Measurements from ENCODE around the gene PDPK1.
"Not testable (repeated sequence)": the region's sequence is repeated elsewhere in the genome, so short reads cannot be mapped to it uniquely, and the experiment has no call there.

Gene PDPK1

DNA sequence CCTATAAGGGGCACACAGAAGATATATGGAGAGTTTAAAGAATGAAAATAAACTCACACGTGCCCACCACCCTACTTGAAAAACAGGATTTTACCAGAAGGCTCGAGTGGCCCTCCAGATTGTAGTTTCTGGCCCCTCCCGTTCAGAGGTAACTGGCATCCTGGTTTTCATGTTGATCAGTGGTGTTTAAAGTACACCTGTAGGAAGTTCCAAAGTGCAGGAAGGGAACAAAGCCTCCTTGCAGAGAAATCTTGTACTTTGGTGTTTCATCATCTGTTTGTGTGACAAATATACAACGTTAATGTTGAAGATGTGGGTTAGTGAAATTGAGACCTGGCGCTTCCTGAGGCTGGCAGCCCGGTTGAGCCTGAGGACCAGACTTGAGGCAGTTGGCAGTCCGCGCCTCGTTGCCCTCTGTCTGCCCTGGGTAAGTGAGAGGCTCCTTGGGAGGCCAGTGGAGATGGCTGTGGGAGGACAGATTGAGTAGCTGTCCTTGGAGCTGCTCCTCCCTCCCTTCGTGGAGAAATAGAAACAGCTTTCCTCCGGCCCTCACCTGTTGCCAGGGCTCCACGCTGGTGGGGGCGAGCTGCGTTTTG, 12.6 kb downstream of the PDPK1 start:
- not testable (repeated sequence) for H3K36me3 ChIP-seq; H3K27ac ChIP-seq; H3K4me3 ChIP-seq (ENCODE audit: low read depth, low read length); H3K9me3 ChIP-seq (ENCODE audit: severe bottlenecking); DNase-seq; H3K27me3 ChIP-seq (ENCODE audit: insufficient read depth, low read depth, severe bottlenecking)

DNA sequence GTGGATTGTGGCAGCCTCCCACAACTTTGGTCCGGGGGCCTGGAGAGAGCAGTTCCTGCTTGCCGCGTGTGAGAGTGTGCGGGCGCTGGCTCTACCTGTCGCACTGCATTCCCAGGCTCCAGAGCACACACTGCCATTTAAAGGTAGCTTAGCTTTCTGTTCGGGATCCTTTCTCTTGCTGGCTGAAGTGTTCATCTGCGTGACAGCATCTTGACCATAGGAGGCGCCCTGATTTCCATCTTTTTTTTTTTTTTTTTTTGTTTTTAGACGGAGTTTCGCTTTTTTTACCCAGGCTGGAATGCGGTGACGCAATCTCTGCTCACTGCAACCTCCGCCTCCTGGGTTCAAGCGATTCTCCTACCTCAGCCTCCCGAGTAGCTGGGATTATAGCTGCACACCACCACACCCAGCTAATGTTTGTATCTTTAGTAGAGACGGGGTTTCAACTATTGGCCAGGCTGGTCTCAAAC, 13.6 kb downstream of the PDPK1 start:
- DNase-seq; H3K4me3 ChIP-seq (ENCODE audit: low read depth, low read length); H3K36me3 ChIP-seq; H3K9me3 ChIP-seq (ENCODE audit: severe bottlenecking); H3K27ac ChIP-seq; H3K27me3 ChIP-seq (ENCODE audit: insufficient read depth, low read depth, severe bottlenecking): not testable (repeated sequence)
- TF ChIP-seq, protein P1, sequence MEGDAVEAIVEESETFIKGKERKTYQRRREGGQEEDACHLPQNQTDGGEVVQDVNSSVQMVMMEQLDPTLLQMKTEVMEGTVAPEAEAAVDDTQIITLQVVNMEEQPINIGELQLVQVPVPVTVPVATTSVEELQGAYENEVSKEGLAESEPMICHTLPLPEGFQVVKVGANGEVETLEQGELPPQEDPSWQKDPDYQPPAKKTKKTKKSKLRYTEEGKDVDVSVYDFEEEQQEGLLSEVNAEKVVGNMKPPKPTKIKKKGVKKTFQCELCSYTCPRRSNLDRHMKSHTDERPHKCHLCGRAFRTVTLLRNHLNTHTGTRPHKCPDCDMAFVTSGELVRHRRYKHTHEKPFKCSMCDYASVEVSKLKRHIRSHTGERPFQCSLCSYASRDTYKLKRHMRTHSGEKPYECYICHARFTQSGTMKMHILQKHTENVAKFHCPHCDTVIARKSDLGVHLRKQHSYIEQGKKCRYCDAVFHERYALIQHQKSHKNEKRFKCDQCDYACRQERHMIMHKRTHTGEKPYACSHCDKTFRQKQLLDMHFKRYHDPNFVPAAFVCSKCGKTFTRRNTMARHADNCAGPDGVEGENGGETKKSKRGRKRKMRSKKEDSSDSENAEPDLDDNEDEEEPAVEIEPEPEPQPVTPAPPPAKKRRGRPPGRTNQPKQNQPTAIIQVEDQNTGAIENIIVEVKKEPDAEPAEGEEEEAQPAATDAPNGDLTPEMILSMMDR (IDR thresholded peaks at IDR 0.05; ENCODE audit: low read depth, low read length), result peak; percentile 6; the same call in 1 of the 2 replicates

DNA sequence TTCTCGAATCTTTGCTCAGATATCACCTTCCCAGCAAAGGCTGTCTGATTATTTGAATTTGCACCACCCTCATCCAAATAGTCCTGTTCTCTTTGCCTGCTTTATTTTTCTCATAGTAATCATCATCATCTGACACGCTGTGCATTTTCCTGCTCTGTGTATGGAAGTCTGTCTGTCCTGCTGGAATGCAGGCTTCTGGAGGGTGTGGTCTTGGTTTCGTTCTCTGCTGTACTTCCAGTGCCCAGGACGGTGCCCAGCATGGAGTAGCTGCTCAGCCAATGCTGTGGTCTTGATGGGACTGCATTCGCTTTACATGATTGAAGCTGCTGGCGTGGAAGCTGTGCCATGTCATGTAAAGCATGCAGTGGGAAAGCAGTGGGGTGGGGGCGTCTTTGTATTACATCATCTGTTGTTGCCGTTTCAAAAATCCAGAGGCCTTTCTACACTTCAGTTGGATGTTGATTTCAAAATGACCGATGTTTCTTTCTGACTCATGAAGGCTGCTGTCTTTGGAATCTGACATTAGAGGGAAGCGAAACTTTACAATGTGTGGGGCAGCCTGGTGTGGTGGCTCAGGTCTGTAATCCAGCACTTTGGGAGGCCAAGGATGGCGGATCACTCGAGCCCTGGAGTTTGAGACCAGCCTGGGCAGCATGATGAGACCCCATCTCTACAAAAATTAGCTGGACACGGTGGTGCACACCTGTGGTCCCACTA, 17.0 kb downstream of the PDPK1 start:
- H3K36me3 ChIP-seq; H3K9me3 ChIP-seq (ENCODE audit: severe bottlenecking); DNase-seq; H3K27me3 ChIP-seq (ENCODE audit: insufficient read depth, low read depth, severe bottlenecking); H3K27ac ChIP-seq; H3K4me3 ChIP-seq (ENCODE audit: low read depth, low read length): not testable (repeated sequence)

DNA sequence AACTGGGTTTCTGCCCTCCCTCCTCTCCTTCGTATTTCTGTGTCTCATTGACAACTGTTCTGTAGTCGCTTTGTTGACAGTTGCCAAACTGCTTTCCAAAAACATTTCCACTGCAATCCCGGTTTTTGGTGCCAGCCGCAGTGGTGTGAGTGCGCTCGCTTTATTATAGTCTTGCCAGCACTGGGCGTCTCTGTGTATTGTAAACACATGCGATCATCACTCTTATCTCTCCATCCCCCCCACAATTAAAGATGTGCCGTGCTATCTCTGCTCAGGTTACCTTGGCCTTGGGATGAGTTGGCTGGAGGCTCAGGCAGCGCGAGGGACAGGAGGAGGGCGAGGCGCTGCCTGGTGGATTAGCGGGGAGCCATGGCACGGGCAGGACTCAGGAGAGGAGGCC, 19.3 kb downstream of the PDPK1 start:
- not testable (repeated sequence) for H3K36me3 ChIP-seq; H3K9me3 ChIP-seq (ENCODE audit: severe bottlenecking); H3K4me3 ChIP-seq (ENCODE audit: low read depth, low read length); H3K27me3 ChIP-seq (ENCODE audit: insufficient read depth, low read depth, severe bottlenecking); H3K27ac ChIP-seq; DNase-seq

DNA sequence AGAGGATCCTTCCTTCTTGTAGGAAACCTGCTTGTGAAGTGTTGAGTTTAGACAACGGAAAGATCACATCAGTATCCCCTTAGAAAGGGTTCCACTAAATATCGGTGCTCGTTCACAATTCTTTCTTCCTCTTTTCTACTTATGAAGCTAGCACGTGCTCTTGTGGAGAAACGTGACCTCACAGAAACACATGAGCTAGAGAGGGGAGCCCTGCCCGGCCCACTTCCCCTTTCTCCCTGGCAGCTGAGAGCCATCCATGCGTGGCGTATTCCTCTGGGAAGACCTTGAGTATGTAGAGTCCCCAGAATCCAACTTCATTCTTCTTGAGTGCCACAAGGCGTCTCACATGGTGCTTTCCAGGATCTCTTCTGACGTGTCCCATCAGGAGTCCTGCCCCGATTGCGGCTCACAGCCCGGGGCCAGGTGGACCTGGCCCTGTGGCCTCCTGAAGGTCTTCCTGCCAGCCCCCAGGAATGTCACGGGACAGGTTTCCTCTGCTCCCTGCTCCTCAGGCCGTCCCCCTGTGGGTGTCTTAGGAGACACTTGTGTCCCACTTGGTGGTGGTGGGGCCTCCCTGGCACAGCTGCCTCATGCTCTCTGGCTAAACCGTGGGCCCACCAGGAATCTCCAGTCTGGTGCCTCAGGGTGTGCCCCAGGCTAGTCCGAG, 22.4 kb downstream of the PDPK1 start:
- H3K9me3 ChIP-seq (ENCODE audit: severe bottlenecking); DNase-seq; H3K27me3 ChIP-seq (ENCODE audit: insufficient read depth, low read depth, severe bottlenecking); H3K27ac ChIP-seq; H3K36me3 ChIP-seq; H3K4me3 ChIP-seq (ENCODE audit: low read depth, low read length): not testable (repeated sequence)

DNA sequence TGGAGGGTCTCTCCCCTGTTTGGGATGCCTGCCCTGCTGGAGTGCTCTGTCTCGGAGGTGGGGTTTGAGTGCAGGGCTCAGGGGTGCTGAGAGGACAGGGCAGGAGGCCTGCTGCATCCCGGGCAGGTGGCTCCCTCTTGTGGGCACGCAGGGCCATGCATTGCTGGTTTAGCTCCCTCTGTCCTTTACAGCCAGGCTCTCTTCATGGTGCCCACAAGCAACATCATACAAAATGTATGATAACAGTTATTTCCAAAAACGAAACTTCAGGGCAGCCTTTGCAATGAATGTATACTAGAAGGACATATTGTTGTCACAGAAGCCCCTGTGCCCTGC, 22.9 kb downstream of the PDPK1 start:
- not testable (repeated sequence) for H3K4me3 ChIP-seq (ENCODE audit: low read depth, low read length); H3K27ac ChIP-seq; H3K9me3 ChIP-seq (ENCODE audit: severe bottlenecking); H3K27me3 ChIP-seq (ENCODE audit: insufficient read depth, low read depth, severe bottlenecking); H3K36me3 ChIP-seq
- TF ChIP-seq, protein P1 (IDR thresholded peaks at IDR 0.05; ENCODE audit: low read depth, low read length), result peak; percentile 40
- peak; percentile 74 for DNase-seq

DNA sequence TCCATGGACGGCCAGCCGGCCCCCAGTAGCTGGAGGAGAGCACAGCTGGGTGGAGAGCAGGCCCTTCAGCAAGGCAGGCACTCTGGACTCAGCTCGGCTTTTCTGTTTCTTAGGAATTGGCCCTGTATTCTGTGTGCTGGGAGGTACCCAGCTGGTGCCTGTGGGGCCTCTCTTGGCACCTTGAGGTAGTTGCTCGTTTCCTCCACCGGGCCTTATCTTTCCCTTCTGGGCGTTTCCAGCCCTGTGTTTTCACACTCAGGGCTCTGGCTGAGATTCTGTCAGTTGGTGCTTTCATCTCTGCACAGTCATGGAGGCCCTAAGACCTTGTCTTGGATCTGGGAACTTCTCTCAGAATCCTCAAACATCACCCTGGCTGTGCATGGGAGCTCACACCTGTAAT, 29.7 kb downstream of the PDPK1 start:
- not testable (repeated sequence) for H3K9me3 ChIP-seq (ENCODE audit: severe bottlenecking); H3K4me3 ChIP-seq (ENCODE audit: low read depth, low read length); DNase-seq; H3K27me3 ChIP-seq (ENCODE audit: insufficient read depth, low read depth, severe bottlenecking); H3K36me3 ChIP-seq; H3K27ac ChIP-seq

DNA sequence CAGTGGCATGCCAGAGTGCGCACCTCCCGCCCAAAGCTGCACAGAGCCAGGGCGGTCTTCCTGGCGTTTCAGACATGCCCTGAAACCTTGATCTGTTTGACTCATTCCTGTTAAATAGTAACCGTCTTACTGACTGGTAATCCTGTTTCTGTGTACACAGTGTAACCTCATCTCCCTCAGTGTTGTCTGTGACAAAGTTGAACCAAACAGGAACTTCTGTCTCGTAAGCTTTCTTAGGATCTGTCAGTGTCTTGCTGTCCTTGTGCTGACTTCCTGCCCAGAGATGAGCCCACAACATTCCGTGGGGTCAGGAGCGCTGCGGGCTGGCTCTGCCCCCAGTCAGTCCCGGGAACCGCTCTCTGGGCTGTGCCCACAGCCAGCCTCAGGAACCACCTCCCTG, 30.8 kb downstream of the PDPK1 start:
- not testable (repeated sequence) for H3K36me3 ChIP-seq; H3K9me3 ChIP-seq (ENCODE audit: severe bottlenecking); H3K27me3 ChIP-seq (ENCODE audit: insufficient read depth, low read depth, severe bottlenecking); DNase-seq; H3K27ac ChIP-seq; H3K4me3 ChIP-seq (ENCODE audit: low read depth, low read length)

DNA sequence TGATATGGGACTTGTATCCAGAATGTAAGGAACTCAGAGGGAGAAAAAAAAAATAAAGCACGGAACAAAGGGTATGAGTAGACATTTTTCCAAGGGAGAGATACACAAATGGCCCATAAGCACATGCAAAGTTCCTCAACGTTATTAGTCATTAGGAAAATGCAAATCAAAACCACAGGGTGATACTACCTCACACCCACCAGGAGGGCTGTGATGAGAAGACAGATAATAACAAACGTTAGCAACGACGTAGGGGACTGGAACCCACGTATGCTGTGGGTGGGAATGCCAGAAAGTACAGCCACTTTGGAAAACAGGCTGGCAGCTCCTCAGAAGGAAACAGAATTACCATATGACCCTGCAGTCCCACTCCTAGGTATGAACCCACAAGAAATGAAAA, 34.9 kb downstream of the PDPK1 start:
- H3K36me3 ChIP-seq; DNase-seq; H3K9me3 ChIP-seq (ENCODE audit: severe bottlenecking); H3K4me3 ChIP-seq (ENCODE audit: low read depth, low read length); H3K27me3 ChIP-seq (ENCODE audit: insufficient read depth, low read depth, severe bottlenecking); H3K27ac ChIP-seq: not testable (repeated sequence)

DNA sequence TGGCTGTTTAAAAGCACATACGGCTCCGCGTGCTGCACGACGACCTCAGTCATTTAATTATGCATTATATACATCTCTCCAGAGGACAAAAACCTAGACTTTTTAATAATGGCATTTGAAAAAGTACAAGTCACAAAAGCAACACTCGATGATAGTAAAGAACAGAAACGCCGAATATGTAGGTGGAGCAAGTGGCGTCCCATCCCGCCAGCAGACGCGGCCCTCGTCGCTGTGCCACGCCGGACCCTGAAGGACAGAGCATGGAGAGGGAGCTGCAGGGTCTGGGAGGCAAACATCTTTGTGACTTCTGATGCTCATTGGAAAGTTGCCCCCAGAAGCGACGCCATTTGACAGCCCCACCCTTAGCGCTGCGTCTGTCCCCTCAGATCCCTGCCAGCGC, 38.0 kb downstream of the PDPK1 start:
- not testable (repeated sequence) for H3K9me3 ChIP-seq (ENCODE audit: severe bottlenecking); H3K27ac ChIP-seq; H3K27me3 ChIP-seq (ENCODE audit: insufficient read depth, low read depth, severe bottlenecking); H3K36me3 ChIP-seq; DNase-seq; H3K4me3 ChIP-seq (ENCODE audit: low read depth, low read length)

DNA sequence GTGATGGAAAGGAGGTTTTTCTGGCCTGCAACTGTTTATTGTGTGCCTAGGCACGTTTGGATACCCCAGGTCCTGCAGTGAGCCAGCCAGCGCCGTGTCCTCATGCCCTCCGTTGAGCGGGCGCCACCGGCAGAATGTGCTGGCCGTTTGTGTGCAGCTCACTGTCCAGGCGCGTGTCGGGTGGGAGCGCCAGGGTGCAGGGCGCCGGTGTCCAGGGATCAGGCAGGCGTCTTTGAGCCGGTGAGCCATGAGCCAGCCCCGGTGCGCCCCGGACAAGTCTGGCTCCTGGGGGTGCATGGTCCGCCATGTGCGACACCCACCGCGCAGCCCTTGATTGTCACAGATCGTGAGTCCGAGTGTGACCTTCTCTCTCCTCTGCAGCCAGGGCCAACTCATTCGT, 39.2 kb downstream of the PDPK1 start:
- H3K36me3 ChIP-seq; H3K27me3 ChIP-seq (ENCODE audit: insufficient read depth, low read depth, severe bottlenecking); DNase-seq; H3K9me3 ChIP-seq (ENCODE audit: severe bottlenecking); H3K27ac ChIP-seq; H3K4me3 ChIP-seq (ENCODE audit: low read depth, low read length): not testable (repeated sequence)

DNA sequence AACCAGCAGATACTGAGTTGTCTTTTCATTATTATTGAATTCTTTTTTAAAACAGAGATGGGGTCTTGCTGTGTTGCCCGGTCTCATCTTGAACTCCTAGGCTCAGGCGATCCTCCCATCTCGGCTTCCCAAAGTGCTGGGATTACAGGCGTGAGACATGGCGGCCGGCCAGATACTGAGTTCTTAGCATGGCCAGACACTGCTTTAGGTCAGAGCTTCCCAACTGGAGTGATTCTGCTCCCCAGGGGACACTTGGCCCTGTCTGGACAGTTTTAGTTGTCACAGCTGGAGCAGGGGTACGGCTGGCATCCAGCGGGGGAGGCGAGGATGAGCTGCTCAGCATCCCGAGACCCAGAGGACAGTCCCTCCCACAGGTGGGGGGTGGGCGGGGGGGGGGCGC, 41.1 kb downstream of the PDPK1 start:
- H3K9me3 ChIP-seq (ENCODE audit: severe bottlenecking); H3K4me3 ChIP-seq (ENCODE audit: low read depth, low read length); DNase-seq; H3K36me3 ChIP-seq; H3K27ac ChIP-seq; H3K27me3 ChIP-seq (ENCODE audit: insufficient read depth, low read depth, severe bottlenecking): not testable (repeated sequence)
